Measurements from ENCODE around the gene SMAD1. TPM values are rescaled to one million over a fixed set of nuclear protein-coding genes. Genes with fewer than 3 reads are reported as not detected.

The SMAD1 gene
- total and polyA plus RNA-seq, 5 donors: 2.8 to 12.0 (median 9.4) TPM

- Histone ChIP-seq H3K4me1 (ENCODE audit: control insufficient read depth, insufficient read depth, low read length) (no peaks in the 10 kb centered on the region), H3K9me3 (ENCODE audit: control insufficient read depth, low read length) (no peaks in the 10 kb centered on the region), H3K27ac (ENCODE audit: low read length) (no peak overlapping the region), H3K4me3 (ENCODE audit: low read length) (no peak overlapping the region), H3K27me3 (ENCODE audit: control insufficient read depth, insufficient read depth) (no peaks in the 10 kb centered on the region)
- intact Hi-C loops (cut with DNase I): no loop called here
- DNase-seq (peak in 1 of 3 donors; percentile 9), ATAC-seq (no peak)
- WGBS: 88% methylated on average over 5 of the region's 5 CpGs
Measured at GRCh38 chr4:145452447-145453162, 29.0 kb upstream of the SMAD1 start.

- H3K4me1 ChIP-seq (ENCODE audit: control insufficient read depth, insufficient read depth, low read length): no peaks in the 10 kb centered on the region
- ATAC-seq: no peak
- H3K27ac ChIP-seq (ENCODE audit: low read length): no peak overlapping the region
- no peaks in the 10 kb centered on the region for H3K27me3 ChIP-seq (ENCODE audit: control insufficient read depth, insufficient read depth)
- intact Hi-C loops (cut with DNase I): no loop called here
- DNase-seq: no peak
- no peak overlapping the region for H3K4me3 ChIP-seq (ENCODE audit: low read length)
- no peaks in the 10 kb centered on the region for H3K9me3 ChIP-seq (ENCODE audit: control insufficient read depth, low read length)
Measured at GRCh38 chr4:145453163-145453520, 28.5 kb upstream of the SMAD1 start.

- Histone ChIP-seq H3K4me3 (ENCODE audit: low read length) (no peak overlapping the region), H3K27ac (ENCODE audit: low read length) (no peak overlapping the region), H3K4me1 (ENCODE audit: control insufficient read depth, insufficient read depth, low read length) (no peaks in the 10 kb centered on the region), H3K9me3 (ENCODE audit: control insufficient read depth, low read length) (peaks cover 3% of the 10 kb centered on the region), H3K27me3 (ENCODE audit: control insufficient read depth, insufficient read depth) (no peaks in the 10 kb centered on the region)
- intact Hi-C loops (cut with DNase I): no loop called here
- DNase-seq: no peak
- no peak for ATAC-seq
- WGBS: 82% methylated on average over 4 of the region's 4 CpGs
Measured at GRCh38 chr4:145473203-145473602, 8.4 kb upstream of the SMAD1 start.

- intact Hi-C loops (cut with DNase I): loop anchor here in 2 of 4 donors (10.0 kb wide), 2 partner anchors 55 to 75 kb away; no protein-coding TSS in a partner anchor
- no peaks in the 10 kb centered on the region for H3K9me3 ChIP-seq (ENCODE audit: control insufficient read depth, low read length)
- H3K27ac ChIP-seq (ENCODE audit: low read length): no peak overlapping the region
- no peak overlapping the region for H3K4me3 ChIP-seq (ENCODE audit: low read length)
- 49% methylated on average over 1 of the region's 1 CpG for WGBS
- no peak for ATAC-seq
- no peak for DNase-seq
- no peaks in the 10 kb centered on the region for H3K27me3 ChIP-seq (ENCODE audit: control insufficient read depth, insufficient read depth)
- no peaks in the 10 kb centered on the region for H3K4me1 ChIP-seq (ENCODE audit: control insufficient read depth, insufficient read depth, low read length)
Measured at GRCh38 chr4:145480257-145480656, 1.4 kb upstream of the SMAD1 start.

- no peaks in the 10 kb centered on the region for H3K9me3 ChIP-seq (ENCODE audit: control insufficient read depth, low read length)
- H3K4me1 ChIP-seq (ENCODE audit: control insufficient read depth, insufficient read depth, low read length): no peaks in the 10 kb centered on the region
- under 1% methylated on average over 42 of the region's 42 CpGs for WGBS
- no peak for DNase-seq
- peak overlapping the region; percentile 99 for H3K27ac ChIP-seq (ENCODE audit: low read length)
- no peaks in the 10 kb centered on the region for H3K27me3 ChIP-seq (ENCODE audit: control insufficient read depth, insufficient read depth)
- ATAC-seq: peak; percentile 17 to 51
- intact Hi-C loops (cut with DNase I): loop anchor here in 2 of 4 donors (10.0 kb wide), 2 partner anchors 53 to 73 kb away; no protein-coding TSS in a partner anchor
- H3K4me3 ChIP-seq (ENCODE audit: low read length): peak overlapping the region; percentile 85
Measured at GRCh38 chr4:145481942-145482208, 222 bp downstream of the SMAD1 start.

GRCh38 chr4:145482209-145483037 is 770 bp downstream of the SMAD1 start:
- ATAC-seq: peak; percentile 68 to 74
- H3K27me3 ChIP-seq (ENCODE audit: control insufficient read depth, insufficient read depth): no peaks in the 10 kb centered on the region
- no peaks in the 10 kb centered on the region for H3K4me1 ChIP-seq (ENCODE audit: control insufficient read depth, insufficient read depth, low read length)
- intact Hi-C loops (cut with DNase I): loop anchor here in 2 of 4 donors (10.0 kb wide), 2 partner anchors 52 to 72 kb away; no protein-coding TSS in a partner anchor
- DNase-seq: peak; percentile 50 to 81 (median 75)
- H3K4me3 ChIP-seq (ENCODE audit: low read length): peak overlapping the region; percentile 85
- WGBS: under 1% methylated on average over 73 of the region's 73 CpGs
- H3K9me3 ChIP-seq (ENCODE audit: control insufficient read depth, low read length): no peaks in the 10 kb centered on the region
- H3K27ac ChIP-seq (ENCODE audit: low read length): peak overlapping the region; percentile 99

- H3K27ac ChIP-seq (ENCODE audit: low read length): no peak overlapping the region
- WGBS: 51% methylated on average over 3 of the region's 3 CpGs
Measured at GRCh38 chr4:145483514-145483913, 1.9 kb downstream of the SMAD1 start.

GRCh38 chr4:145484225-145484846 is 2.7 kb downstream of the SMAD1 start:
- Histone ChIP-seq H3K27me3 (ENCODE audit: control insufficient read depth, insufficient read depth) (no peaks in the 10 kb centered on the region), H3K27ac (ENCODE audit: low read length) (no peak overlapping the region), H3K4me3 (ENCODE audit: low read length) (no peak overlapping the region), H3K4me1 (ENCODE audit: control insufficient read depth, insufficient read depth, low read length) (peaks cover 3% of the 10 kb centered on the region), H3K9me3 (ENCODE audit: control insufficient read depth, low read length) (no peaks in the 10 kb centered on the region)
- WGBS: 67% methylated on average over 2 of the region's 2 CpGs
- ATAC-seq (no peak), DNase-seq (no peak)
- intact Hi-C loops (cut with DNase I): loop anchor here in 2 of 4 donors (10.0 kb wide), 2 partner anchors 50 to 70 kb away; no protein-coding TSS in a partner anchor

More at GRCh38 chr4:145483514-145483913, 1.9 kb downstream of the SMAD1 start:
- intact Hi-C loops (cut with DNase I): loop anchor here in 2 of 4 donors (10.0 kb wide), 2 partner anchors 51 to 71 kb away; no protein-coding TSS in a partner anchor
- Histone ChIP-seq H3K4me1 (ENCODE audit: control insufficient read depth, insufficient read depth, low read length) (peaks cover 1% of the 10 kb centered on the region), H3K27me3 (ENCODE audit: control insufficient read depth, insufficient read depth) (no peaks in the 10 kb centered on the region), H3K9me3 (ENCODE audit: control insufficient read depth, low read length) (no peaks in the 10 kb centered on the region), H3K4me3 (ENCODE audit: low read length) (peak overlapping the region; percentile 85)
- DNase-seq: no peak
- no peak for ATAC-seq

- Histone ChIP-seq H3K9me3 (ENCODE audit: control insufficient read depth, low read length) (no peaks in the 10 kb centered on the region), H3K27me3 (ENCODE audit: control insufficient read depth, insufficient read depth) (no peaks in the 10 kb centered on the region), H3K27ac (ENCODE audit: low read length) (no peak overlapping the region), H3K4me3 (ENCODE audit: low read length) (no peak overlapping the region), H3K4me1 (ENCODE audit: control insufficient read depth, insufficient read depth, low read length) (peaks cover 3% of the 10 kb centered on the region)
- DNase-seq: no peak
- WGBS: 93% methylated on average over 9 of the region's 9 CpGs
- intact Hi-C loops (cut with DNase I): loop anchor here in 2 of 4 donors (10.0 kb wide), 2 partner anchors 50 to 70 kb away; no protein-coding TSS in a partner anchor
- no peak for ATAC-seq
Measured at GRCh38 chr4:145485120-145485519, 3.5 kb downstream of the SMAD1 start.

- no peak overlapping the region for H3K4me3 ChIP-seq (ENCODE audit: low read length)
- H3K27me3 ChIP-seq (ENCODE audit: control insufficient read depth, insufficient read depth): no peaks in the 10 kb centered on the region
- 73% methylated on average over 3 of the region's 3 CpGs for WGBS
- DNase-seq (no peak), ATAC-seq (no peak)
- H3K9me3 ChIP-seq (ENCODE audit: control insufficient read depth, low read length): no peaks in the 10 kb centered on the region
- H3K27ac ChIP-seq (ENCODE audit: low read length): no peak overlapping the region
- intact Hi-C loops (cut with DNase I): loop anchor here in 2 of 4 donors (10.0 kb wide), 2 partner anchors 48 to 68 kb away; no protein-coding TSS in a partner anchor
- peaks cover 3% of the 10 kb centered on the region for H3K4me1 ChIP-seq (ENCODE audit: control insufficient read depth, insufficient read depth, low read length)
Measured at GRCh38 chr4:145486603-145487002, 5.0 kb downstream of the SMAD1 start.
